Esophagus muscularis mucosa (tissue), 4 donors: ENCODE results near the gene AEBP2. TPM values are rescaled to one million over a fixed set of nuclear protein-coding genes. Genes with fewer than 3 reads are reported as not detected.
"Not testable (repeated sequence)": the region's sequence is repeated elsewhere in the genome, so short reads cannot be mapped to it uniquely, and the experiment has no call there.

Experiments
- DNase-seq: peaks from one replicate; pipeline ENCODE4 v3.0.0-alpha.2; 2017; ENCODE audit errors: extremely low spot score
- H3K27ac ChIP-seq, 4 donors: fragments of 200-600 bp; sonication (generic); replicated peaks in 1 of 4; 1 replicate in 3 of 4; 2 replicates in 1 of 4; pipeline ENCODE4 v1.5.1; 2016 to 2019; ENCODE audit warnings: mild to moderate bottlenecking in 1 of 4
- H3K27me3 ChIP-seq, 4 donors: fragments of 200-600 bp; sonication (generic); one replicate each; pipeline versions ENCODE4 v1.5.1 to v1.6.0; 2016 to 2019
- H3K36me3 ChIP-seq, 4 donors: fragments of 200-600 bp; sonication (generic); one replicate each; pipeline ENCODE4 v1.5.1; 2016 to 2019
- H3K4me1 ChIP-seq, 4 donors: fragments of 200-600 bp; sonication (generic); one replicate each; pipeline ENCODE4 v1.5.1; 2016 to 2019
- H3K4me3 ChIP-seq, 4 donors: fragments of 200-600 bp; sonication (generic); 1 replicate in 2 of 4; 2 replicates in 2 of 4; pipeline ENCODE4 v1.5.1; 2016 to 2019; ENCODE audit warnings: mild to moderate bottlenecking in 4 of 4, moderate library complexity in 1 of 4
- H3K9me3 ChIP-seq, 4 donors: fragments of 200-600 bp; sonication (generic); 1 replicate in 3 of 4; 2 replicates in 1 of 4; pipeline ENCODE4 v1.5.1; 2016 to 2019
- EP300 ChIP-seq: sonication (generic); formaldehyde crosslinking; IDR thresholded peaks from one replicate; pipeline ENCODE4 v1.6.1; 2017; ENCODE audit warnings: antibody characterized with exemption
- POLR2A ChIP-seq: fragments of 450-650 bp; IDR thresholded peaks from one replicate; pipeline ENCODE4 v1.6.1; 2017; ENCODE audit warnings: antibody characterized with exemption, moderate library complexity, mild to moderate bottlenecking, low read depth
- POLR2AphosphoS5 ChIP-seq, 2 donors: sonication (generic); formaldehyde crosslinking; IDR thresholded peaks; one replicate each; pipeline ENCODE4 v1.6.1; 2017; ENCODE audit warnings: antibody characterized with exemption in 2 of 2
- WGBS: methylation state at CpG from one replicate; pipeline ENCODE4 v1.1.5; 2018; 5-methylcytosine and 5-hydroxymethylcytosine counted together
- intact Hi-C: fragments of 100-400 bp; cut with DNase I; formaldehyde crosslinking; loops from one replicate; pipeline ENCODE4 v1.15.1; 2023
- small RNA-seq, 3 donors: library from RNA; depleted of rRNA; stranded (forward); fragments of <200 nt; gene quantifications; one replicate each; pipeline ENCODE3, GENCODE V24; 2016
- total RNA-seq, 4 donors: library from RNA; depleted of rRNA; stranded (reverse); fragments of >200 nt; gene quantifications; one replicate each; pipeline versions ENCODE4 v1.1.0 to v1.2.1, GENCODE V29; 2016
- TF ChIP-seq, protein P1 (sequence below), 3 experiments: fragments of 200-600 bp in 2 of 3; fragments of 450-650 bp in 1 of 3; sonication (generic) in 2 of 3; IDR thresholded peaks; one replicate each; pipeline ENCODE4 v1.5.1; 2017 to 2019; ENCODE audit warnings: antibody characterized with exemption in 3 of 3, mild to moderate bottlenecking in 2 of 3, moderate library complexity in 1 of 3

AEBP2 gene
- total RNA-seq, 4 donors from 2014 or later = 31.8 to 48.9 (median 37.1) TPM

GRCh38 chr12:19550626-19551025 lies 111.3 kb downstream of the AEBP2 start:
- Histone ChIP-seq H3K4me1 (peaks cover 20 to 28% (median 26%) of the 10 kb centered on the region in 4 donors), H3K36me3 (no peaks in the 10 kb centered on the region), H3K27me3 (no peaks in the 10 kb centered on the region), H3K27ac (no peak overlapping the region), H3K4me3 (no peak overlapping the region), H3K9me3 (no peaks in the 10 kb centered on the region)
- intact Hi-C loops = no loop called here
- no peak for DNase-seq
- TF ChIP-seq EP300 (no peak), POLR2A (no peak)
- WGBS = 68% methylated on average over 4 of the region's 4 CpGs

DNA sequence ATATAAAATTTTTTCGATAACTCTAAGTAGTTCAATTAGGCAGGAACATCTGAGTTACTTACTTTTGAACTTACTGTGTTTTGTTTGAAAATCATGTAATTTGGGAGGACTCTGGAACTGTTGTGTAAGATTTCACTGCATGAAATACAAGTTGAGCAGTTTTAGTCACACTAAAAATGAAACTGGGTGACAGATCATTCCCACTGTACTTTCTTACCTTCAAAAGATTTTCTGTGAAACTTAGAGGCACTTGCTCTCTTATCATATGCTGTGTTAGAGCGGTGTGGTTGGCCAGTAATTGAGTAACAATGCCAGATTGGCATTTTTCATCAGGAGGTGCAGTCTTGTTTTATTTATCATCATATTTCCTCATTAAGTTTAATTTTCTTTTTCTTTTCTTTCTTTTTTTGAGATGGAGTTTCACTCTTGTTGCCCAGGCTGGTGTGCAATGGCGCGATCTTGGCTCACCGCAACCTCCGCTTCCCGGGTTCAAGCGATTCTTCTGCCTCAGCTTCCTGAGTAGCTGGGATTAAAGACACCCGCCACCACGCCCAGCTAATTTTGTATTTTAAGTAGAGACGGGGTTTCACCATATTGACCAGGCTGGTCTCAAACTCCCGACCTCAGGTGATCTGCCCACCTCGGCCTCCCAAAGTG lies 113.3 kb downstream of the AEBP2 start:
- not testable (repeated sequence) for H3K4me3 ChIP-seq
- 92% methylated on average over 13 of the region's 13 CpGs for WGBS

GRCh38 chr12:19553175-19553574 lies 113.9 kb downstream of the AEBP2 start:
- WGBS = 54% methylated on average over 2 of the region's 2 CpGs
- DNase-seq = no peak
- intact Hi-C loops = no loop called here
- H3K4me3 ChIP-seq = no peak overlapping the region
- no peaks in the 10 kb centered on the region for H3K27me3 ChIP-seq
- no peaks in the 10 kb centered on the region for H3K36me3 ChIP-seq
- TF ChIP-seq EP300 (no peak), POLR2A (no peak), POLR2AphosphoS5 (IDR thresholded peaks at IDR 0.05) (no peak)
- TF ChIP-seq, protein P1, sequence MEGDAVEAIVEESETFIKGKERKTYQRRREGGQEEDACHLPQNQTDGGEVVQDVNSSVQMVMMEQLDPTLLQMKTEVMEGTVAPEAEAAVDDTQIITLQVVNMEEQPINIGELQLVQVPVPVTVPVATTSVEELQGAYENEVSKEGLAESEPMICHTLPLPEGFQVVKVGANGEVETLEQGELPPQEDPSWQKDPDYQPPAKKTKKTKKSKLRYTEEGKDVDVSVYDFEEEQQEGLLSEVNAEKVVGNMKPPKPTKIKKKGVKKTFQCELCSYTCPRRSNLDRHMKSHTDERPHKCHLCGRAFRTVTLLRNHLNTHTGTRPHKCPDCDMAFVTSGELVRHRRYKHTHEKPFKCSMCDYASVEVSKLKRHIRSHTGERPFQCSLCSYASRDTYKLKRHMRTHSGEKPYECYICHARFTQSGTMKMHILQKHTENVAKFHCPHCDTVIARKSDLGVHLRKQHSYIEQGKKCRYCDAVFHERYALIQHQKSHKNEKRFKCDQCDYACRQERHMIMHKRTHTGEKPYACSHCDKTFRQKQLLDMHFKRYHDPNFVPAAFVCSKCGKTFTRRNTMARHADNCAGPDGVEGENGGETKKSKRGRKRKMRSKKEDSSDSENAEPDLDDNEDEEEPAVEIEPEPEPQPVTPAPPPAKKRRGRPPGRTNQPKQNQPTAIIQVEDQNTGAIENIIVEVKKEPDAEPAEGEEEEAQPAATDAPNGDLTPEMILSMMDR (IDR thresholded peaks at IDR 0.05) = no peak
- H3K9me3 ChIP-seq = no peaks in the 10 kb centered on the region
- no peak overlapping the region for H3K27ac ChIP-seq
- peaks cover 0 to 3% (median 1%) of the 10 kb centered on the region in 4 donors for H3K4me1 ChIP-seq

More for the DNA sequence above, 113.3 kb downstream of the AEBP2 start:
- H3K27ac ChIP-seq, H3K9me3 ChIP-seq, H3K4me1 ChIP-seq, H3K27me3 ChIP-seq, intact Hi-C loops, DNase-seq, H3K36me3 ChIP-seq: not testable (repeated sequence)

DNA sequence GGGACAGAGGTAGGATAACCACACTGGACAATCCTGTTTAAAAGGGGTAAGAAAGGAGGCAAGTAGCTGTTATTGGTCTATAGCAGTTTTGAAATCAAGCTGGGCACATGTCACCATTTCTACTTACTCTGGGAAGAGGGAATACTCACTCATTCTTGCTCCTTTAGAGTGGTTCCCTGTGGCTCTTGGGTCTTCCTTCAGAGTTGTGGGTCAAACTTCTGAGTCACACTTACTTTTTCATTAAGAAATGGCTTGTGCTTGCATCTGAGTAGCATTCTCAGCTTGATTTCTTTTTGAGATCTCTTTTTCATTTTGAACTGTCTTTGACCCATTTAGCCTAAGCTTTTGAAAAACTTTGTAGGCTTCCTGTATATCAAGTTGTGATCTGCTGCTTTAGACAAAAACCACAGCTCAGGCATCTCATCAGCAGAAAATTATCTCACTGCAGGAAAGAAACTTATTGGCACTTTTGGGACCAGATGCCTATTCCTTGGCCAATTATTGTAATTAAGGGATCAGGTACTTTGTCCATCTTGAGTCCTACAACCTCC lies 122.2 kb downstream of the AEBP2 start:
- Histone ChIP-seq H3K27me3 (no peaks in the 10 kb centered on the region), H3K4me1 (no peaks in the 10 kb centered on the region)
- intact Hi-C loops = no loop called here

More for the DNA sequence above, 122.2 kb downstream of the AEBP2 start:
- no peak for DNase-seq
- Histone ChIP-seq H3K27ac (no peak overlapping the region), H3K36me3 (no peaks in the 10 kb centered on the region), H3K9me3 (no peaks in the 10 kb centered on the region), H3K4me3 (no peak overlapping the region)
- TF ChIP-seq EP300 = no peak
- no peak for TF ChIP-seq POLR2AphosphoS5 (IDR thresholded peaks at IDR 0.05)
- TF ChIP-seq POLR2A = no peak
- TF ChIP-seq, protein P1 (IDR thresholded peaks at IDR 0.05) = no peak

Small RNA genes lying within 50 kb of the gene (small RNA-seq; reads per million reads assigned to genes)
- gene AC091805.2 (0 reads per million in 3 donors), gene RNU6-254P (0 reads per million in 3 donors)
